HEK293T (cell line): ENCODE data around the gene RTN1.

Source experiments
- CTCF ChIA-PET: fragments of 350-600 bp; formaldehyde crosslinking; extraction: SDS; loops from one replicate; lab custom pipeline; 2021; ENCODE audit warnings: antibody characterized with exemption, inconsistent platforms; lab: Yijun Ruan, JAX
- POLR2A ChIA-PET: fragments of 350-600 bp; formaldehyde crosslinking; extraction: SDS; loops from one replicate; lab custom pipeline; 2020; ENCODE audit warnings: antibody characterized with exemption, inconsistent platforms; lab: Yijun Ruan, JAX
- DNase-seq: peaks from one replicate; pipeline ENCODE4 v3.0.0; 2012; ENCODE audit warnings: mixed read lengths; ENCODE audit errors: extremely low spot score
- ARNT ChIP-seq: fragments of 450-650 bp; IDR thresholded peaks from 2 replicates; pipeline ENCODE4 v1.6.1; 2017; ENCODE audit warnings: mild to moderate bottlenecking
- BHLHE40 ChIP-seq: fragments of 450-650 bp; IDR thresholded peaks from 2 replicates; pipeline ENCODE4 v1.6.1; 2016; ENCODE audit warnings: mild to moderate bottlenecking, moderate library complexity, borderline replicate concordance
- CTBP1 ChIP-seq: fragments of 450-650 bp; IDR thresholded peaks from 2 replicates; pipeline ENCODE4 v1.6.1; 2016; ENCODE audit warnings: borderline replicate concordance
- ELF4 ChIP-seq: fragments of 450-650 bp; IDR thresholded peaks from 2 replicates; pipeline ENCODE4 v1.6.1; 2017; ENCODE audit warnings: antibody characterized with exemption
- FOXA1 ChIP-seq: fragments of 450-650 bp; IDR thresholded peaks from 2 replicates; pipeline ENCODE4 v1.6.1; 2016; ENCODE audit warnings: mild to moderate bottlenecking
- FOXK2 ChIP-seq: fragments of 450-650 bp; IDR thresholded peaks from 2 replicates; pipeline ENCODE4 v1.6.1; 2016; ENCODE audit warnings: mild to moderate bottlenecking
- FOXM1 ChIP-seq: fragments of 450-650 bp; IDR thresholded peaks from 2 replicates; pipeline ENCODE4 v1.6.1; 2017; ENCODE audit warnings: mild to moderate bottlenecking, borderline replicate concordance
- HDGF ChIP-seq: fragments of 450-650 bp; IDR thresholded peaks from 2 replicates; pipeline ENCODE4 v1.6.1; 2017; ENCODE audit warnings: antibody characterized with exemption, borderline replicate concordance
- L3MBTL2 ChIP-seq: fragments of 450-650 bp; conservative IDR thresholded peaks from 2 replicates; pipeline ENCODE4 v1.6.1; 2016; ENCODE audit warnings: mild to moderate bottlenecking
- LEF1 ChIP-seq: fragments of 450-650 bp; IDR thresholded peaks from 2 replicates; pipeline ENCODE4 v1.6.1; 2017; ENCODE audit warnings: mild to moderate bottlenecking, borderline replicate concordance
- NFRKB ChIP-seq: fragments of 450-650 bp; IDR thresholded peaks from 2 replicates; pipeline ENCODE4 v1.6.1; 2016; ENCODE audit warnings: mild to moderate bottlenecking, moderate library complexity
- PKNOX1 ChIP-seq: fragments of 450-650 bp; IDR thresholded peaks from 2 replicates; pipeline ENCODE4 v1.6.1; 2016
- SP1 ChIP-seq: fragments of 450-650 bp; IDR thresholded peaks from 2 replicates; pipeline ENCODE4 v1.6.1; 2017
- SUZ12 ChIP-seq: fragments of 450-650 bp; IDR thresholded peaks from 2 replicates; pipeline ENCODE4 v1.6.1; 2016; ENCODE audit warnings: mild to moderate bottlenecking
- TARDBP ChIP-seq: fragments of 450-650 bp; IDR thresholded peaks from 2 replicates; pipeline ENCODE4 v1.6.1; 2016
- ZNF384 ChIP-seq: fragments of 450-650 bp; IDR thresholded peaks from 2 replicates; pipeline ENCODE4 v1.6.1; 2016

The RTN1 gene

GRCh38 chr14:59698793-59699192, 171.8 kb downstream of the RTN1 start:
- ChIA-PET POLR2A (no interaction called here), CTCF (no interaction called here)
- DNase-seq, result no peak
- TF ChIP-seq NFRKB, result no peak
- TF ChIP-seq ZNF384, result no peak
- no peak for TF ChIP-seq CTBP1
- TF ChIP-seq FOXA1, result no peak
- no peak for TF ChIP-seq FOXK2

- POLR2A ChIA-PET, result no interaction called here
- DNase-seq, result no peak
- no peak for TF ChIP-seq FOXK2
These were observed 175.4 kb downstream of the RTN1 start for GRCh38 chr14:59695198-59695597.

GRCh38 chr14:59691266-59691665, 179.3 kb downstream of the RTN1 start:
- TF ChIP-seq FOXA1, result no peak
- DNase-seq, result no peak
- ChIA-PET POLR2A (no interaction called here), CTCF (interaction anchor here (0.6 kb wide), 2 partner anchors 20 to 371 kb away, joined by 3 read pairs; no protein-coding TSS in a partner anchor)

More at GRCh38 chr14:59695198-59695597, 175.4 kb downstream of the RTN1 start:
- CTCF ChIA-PET, result no interaction called here

- DNase-seq, result no peak
- CTCF ChIA-PET, result no interaction called here
- TF ChIP-seq FOXM1 (no peak), PKNOX1 (no peak), ELF4 (no peak), CTBP1 (no peak), L3MBTL2 (no peak), BHLHE40 (no peak), ARNT (no peak), TARDBP (no peak), LEF1 (no peak), FOXA1 (no peak)
- POLR2A ChIA-PET, result no interaction called here
These were observed 180.2 kb downstream of the RTN1 start for GRCh38 chr14:59690426-59690825.

GRCh38 chr14:59688224-59689170, 182.1 kb downstream of the RTN1 start:
- ChIA-PET POLR2A (no interaction called here), CTCF (interaction anchor here (0.6 to 1.0 kb wide), 3 partner anchors 13 to 667 kb away, joined by 3 to 4 read pairs (median 3); no protein-coding TSS in a partner anchor)
- TF ChIP-seq SUZ12, result no peak
- 0 out of 2 replicates have a peak, but pooled peaks have one; percentile 43 for TF ChIP-seq PKNOX1
- peak; percentile 61 for DNase-seq

- POLR2A ChIA-PET, result no interaction called here
- no peak for TF ChIP-seq CTBP1
- no peak for TF ChIP-seq FOXM1
- TF ChIP-seq ZNF384, result no peak
- no peak for TF ChIP-seq HDGF
- no peak for TF ChIP-seq SUZ12
- TF ChIP-seq FOXK2, result no peak
- TF ChIP-seq FOXA1, result no peak
- TF ChIP-seq SP1, result no peak
- no peak for TF ChIP-seq TARDBP
- TF ChIP-seq L3MBTL2, result no peak
- TF ChIP-seq LEF1, result no peak
- CTCF ChIA-PET, result interaction anchor here (1.0 kb wide), 1 partner anchor 210 kb away, joined by 4 read pairs; no protein-coding TSS in a partner anchor
These were observed 182.9 kb downstream of the RTN1 start for GRCh38 chr14:59687663-59688062.

GRCh38 chr14:59679872-59680271, 190.7 kb downstream of the RTN1 start:
- POLR2A ChIA-PET, result no interaction called here

More at GRCh38 chr14:59687663-59688062, 182.9 kb downstream of the RTN1 start:
- DNase-seq, result no peak

More at GRCh38 chr14:59679872-59680271, 190.7 kb downstream of the RTN1 start:
- CTCF ChIA-PET, result interaction anchor here (1.2 kb wide), 1 partner anchor 218 kb away, joined by 3 read pairs; no protein-coding TSS in a partner anchor
- TF ChIP-seq PKNOX1, result no peak
- no peak for TF ChIP-seq HDGF
- no peak for TF ChIP-seq ELF4
- TF ChIP-seq CTBP1, result no peak
- no peak for TF ChIP-seq LEF1
- TF ChIP-seq FOXK2, result no peak
- TF ChIP-seq SUZ12, result no peak
- TF ChIP-seq FOXA1, result no peak
- no peak for TF ChIP-seq ARNT
- TF ChIP-seq FOXM1, result no peak
- no peak for TF ChIP-seq ZNF384
- no peak for TF ChIP-seq BHLHE40
- no peak for TF ChIP-seq L3MBTL2
- no peak for TF ChIP-seq NFRKB
- TF ChIP-seq SP1, result no peak
- TF ChIP-seq TARDBP, result no peak
- no peak for DNase-seq
